ENCODE data around the gene SLC8A1. TPM values are rescaled to one million over a fixed set of nuclear protein-coding genes. Genes with fewer than 3 reads are reported as not detected.

The SLC8A1 gene
- total RNA-seq, 4 donors from 2014 or later, result 8.1 to 22.9 (median 9.3) TPM

DNA sequence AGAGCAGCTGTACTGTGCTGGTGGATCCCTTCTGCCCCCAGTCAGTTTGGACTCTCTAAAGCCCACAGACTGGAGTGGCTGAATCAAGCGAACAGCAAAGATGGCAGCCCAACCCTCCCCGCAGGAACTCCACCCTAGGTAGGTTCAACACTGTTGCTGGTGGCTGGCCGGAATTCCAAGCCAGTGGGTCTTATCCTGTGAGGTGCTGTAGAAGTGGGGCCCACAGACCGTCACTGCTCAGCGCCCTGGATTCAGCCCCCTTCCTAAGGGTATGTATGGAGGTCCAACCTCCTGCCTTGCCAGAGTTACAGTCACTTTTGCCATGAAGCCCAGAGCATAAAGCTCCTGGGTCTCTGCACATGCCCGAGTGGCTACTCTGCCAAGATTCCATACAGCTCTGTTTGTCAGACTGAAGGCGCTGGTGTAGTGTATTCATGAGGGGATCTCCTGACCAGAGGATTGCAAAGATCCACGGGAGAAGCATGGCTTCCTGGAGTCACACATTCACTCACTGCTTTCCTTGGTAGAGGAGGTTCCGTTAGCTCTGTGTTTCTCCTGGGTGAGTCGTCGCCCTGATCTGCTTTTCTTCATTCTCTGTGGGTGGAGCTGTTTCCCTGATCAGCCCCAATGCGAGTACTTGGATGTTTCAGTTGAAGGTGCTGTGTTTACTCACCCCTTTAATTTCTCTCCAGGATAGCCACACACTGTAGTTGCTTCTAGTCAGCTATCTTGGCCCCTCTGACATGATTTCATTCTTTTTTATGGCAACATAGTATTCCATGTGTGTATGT lies 379.3 kb downstream of the SLC8A1 start:
- no peak for DNase-seq (ENCODE audit: low spot score in 2 of 2)
- H3K27ac ChIP-seq, result no peak overlapping the region
- TF ChIP-seq, protein P1, sequence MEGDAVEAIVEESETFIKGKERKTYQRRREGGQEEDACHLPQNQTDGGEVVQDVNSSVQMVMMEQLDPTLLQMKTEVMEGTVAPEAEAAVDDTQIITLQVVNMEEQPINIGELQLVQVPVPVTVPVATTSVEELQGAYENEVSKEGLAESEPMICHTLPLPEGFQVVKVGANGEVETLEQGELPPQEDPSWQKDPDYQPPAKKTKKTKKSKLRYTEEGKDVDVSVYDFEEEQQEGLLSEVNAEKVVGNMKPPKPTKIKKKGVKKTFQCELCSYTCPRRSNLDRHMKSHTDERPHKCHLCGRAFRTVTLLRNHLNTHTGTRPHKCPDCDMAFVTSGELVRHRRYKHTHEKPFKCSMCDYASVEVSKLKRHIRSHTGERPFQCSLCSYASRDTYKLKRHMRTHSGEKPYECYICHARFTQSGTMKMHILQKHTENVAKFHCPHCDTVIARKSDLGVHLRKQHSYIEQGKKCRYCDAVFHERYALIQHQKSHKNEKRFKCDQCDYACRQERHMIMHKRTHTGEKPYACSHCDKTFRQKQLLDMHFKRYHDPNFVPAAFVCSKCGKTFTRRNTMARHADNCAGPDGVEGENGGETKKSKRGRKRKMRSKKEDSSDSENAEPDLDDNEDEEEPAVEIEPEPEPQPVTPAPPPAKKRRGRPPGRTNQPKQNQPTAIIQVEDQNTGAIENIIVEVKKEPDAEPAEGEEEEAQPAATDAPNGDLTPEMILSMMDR (IDR thresholded peaks at IDR 0.05), result no peak
- TF ChIP-seq EP300 (IDR thresholded peaks at IDR 0.05), result no peak
- no peak for TF ChIP-seq POLR2A (IDR thresholded peaks at IDR 0.05)
- H3K9me3 ChIP-seq, result peaks cover 0 to 17% (median 0%) of the 10 kb centered on the region in 4 donors
- 93% methylated on average over 10 to 12 of the region's 12 CpGs for WGBS, 2 donors
- H3K36me3 ChIP-seq, result no peaks in the 10 kb centered on the region
- no peaks in the 10 kb centered on the region for H3K27me3 ChIP-seq
- no peaks in the 10 kb centered on the region for H3K4me1 ChIP-seq
- no peak overlapping the region for H3K4me3 ChIP-seq

DNA sequence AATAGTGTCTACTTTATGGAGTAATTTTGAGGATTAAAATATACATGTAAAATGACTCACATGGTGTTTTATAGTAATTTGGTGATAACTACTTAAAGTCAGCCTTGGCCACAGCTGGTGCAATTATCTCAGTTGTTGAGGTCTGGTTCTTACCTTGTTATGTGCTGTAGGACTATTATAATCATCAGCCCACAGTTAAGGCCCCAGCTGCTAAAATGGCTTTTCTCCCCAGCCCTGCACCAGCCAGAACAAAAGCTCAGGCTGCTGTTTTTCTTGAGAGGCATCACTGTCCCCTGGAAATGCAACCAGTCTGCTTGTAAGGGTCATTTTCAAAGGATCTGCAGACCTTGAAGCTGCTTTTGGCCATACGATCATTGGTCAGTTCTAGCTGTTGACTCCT lies 389.5 kb downstream of the SLC8A1 start:
- H3K4me3 ChIP-seq, result no peak overlapping the region
- no peak for TF ChIP-seq EP300 (IDR thresholded peaks at IDR 0.05)
- TF ChIP-seq POLR2A (IDR thresholded peaks at IDR 0.05), result no peak
- TF ChIP-seq, protein P1 (IDR thresholded peaks at IDR 0.05), result no peak
- 82 to 83% methylated on average over 1 of the region's 1 CpG for WGBS, 2 donors

DNA sequence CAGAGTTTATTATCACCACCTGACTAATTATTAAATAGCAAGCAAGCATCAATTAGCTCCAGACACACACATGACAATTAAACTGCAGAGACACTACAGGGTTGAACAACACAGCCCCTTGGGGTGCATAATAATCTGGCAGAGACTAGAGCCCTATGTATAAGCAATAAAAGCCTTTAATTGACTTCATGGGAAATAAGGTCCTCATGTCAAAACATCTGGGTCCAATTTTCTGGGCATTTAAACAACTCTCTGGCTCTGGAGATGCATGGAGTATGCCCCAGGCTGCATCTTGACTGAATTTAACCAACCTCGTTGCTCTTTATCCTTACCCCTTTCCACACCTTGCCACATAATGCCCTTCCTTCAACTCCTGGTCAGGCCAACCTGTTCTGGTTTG lies 402.1 kb downstream of the SLC8A1 start:
- no peak for TF ChIP-seq EP300 (IDR thresholded peaks at IDR 0.05)
- TF ChIP-seq, protein P1 (IDR thresholded peaks at IDR 0.05), result no peak
- TF ChIP-seq POLR2A (IDR thresholded peaks at IDR 0.05), result no peak
- H3K27ac ChIP-seq, result no peak overlapping the region

More for the DNA sequence above, 389.5 kb downstream of the SLC8A1 start:
- Histone ChIP-seq H3K9me3 (peaks cover 0 to 4% (median 0%) of the 10 kb centered on the region in 4 donors), H3K4me1 (no peaks in the 10 kb centered on the region), H3K27me3 (no peaks in the 10 kb centered on the region), H3K27ac (no peak overlapping the region), H3K36me3 (no peaks in the 10 kb centered on the region)
- no peak for DNase-seq (ENCODE audit: low spot score in 2 of 2)

DNA sequence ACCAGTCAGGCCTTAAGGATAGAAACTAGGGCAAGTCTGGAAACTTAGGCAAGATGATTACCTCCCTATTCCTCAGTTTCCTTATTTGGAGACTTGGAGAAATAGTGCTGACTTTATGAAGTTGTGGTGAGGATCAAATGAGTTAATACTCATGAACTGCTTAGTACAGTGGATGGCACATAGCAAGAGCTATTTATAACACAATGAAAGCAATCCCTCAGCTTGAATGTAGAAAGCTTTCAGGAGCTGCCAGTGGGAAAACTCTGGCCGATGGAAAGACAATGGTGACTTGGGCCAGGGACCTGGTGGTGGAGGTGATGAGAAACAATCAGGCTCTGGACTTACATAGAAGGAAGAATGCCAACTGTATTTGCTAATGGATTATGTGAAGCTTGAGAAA lies 403.4 kb downstream of the SLC8A1 start:
- Histone ChIP-seq H3K36me3 (no peaks in the 10 kb centered on the region), H3K4me1 (no peaks in the 10 kb centered on the region), H3K27ac (no peak overlapping the region), H3K27me3 (no peaks in the 10 kb centered on the region), H3K4me3 (no peak overlapping the region), H3K9me3 (no peaks in the 10 kb centered on the region)
- 43 to 73% methylated on average over 1 of the region's 1 CpG for WGBS, 2 donors
- TF ChIP-seq EP300 (IDR thresholded peaks at IDR 0.05) (no peak), POLR2A (IDR thresholded peaks at IDR 0.05) (no peak)
- TF ChIP-seq, protein P1 (IDR thresholded peaks at IDR 0.05), result no peak
- DNase-seq (ENCODE audit: low spot score in 2 of 2), result no peak

More for the DNA sequence above, 402.1 kb downstream of the SLC8A1 start:
- DNase-seq (ENCODE audit: low spot score in 2 of 2), result no peak
- Histone ChIP-seq H3K4me3 (no peak overlapping the region), H3K4me1 (no peaks in the 10 kb centered on the region), H3K36me3 (no peaks in the 10 kb centered on the region), H3K27me3 (no peaks in the 10 kb centered on the region), H3K9me3 (no peaks in the 10 kb centered on the region)
- WGBS, 2 donors, result 19 to 30% methylated on average over 1 of the region's 1 CpG

DNA sequence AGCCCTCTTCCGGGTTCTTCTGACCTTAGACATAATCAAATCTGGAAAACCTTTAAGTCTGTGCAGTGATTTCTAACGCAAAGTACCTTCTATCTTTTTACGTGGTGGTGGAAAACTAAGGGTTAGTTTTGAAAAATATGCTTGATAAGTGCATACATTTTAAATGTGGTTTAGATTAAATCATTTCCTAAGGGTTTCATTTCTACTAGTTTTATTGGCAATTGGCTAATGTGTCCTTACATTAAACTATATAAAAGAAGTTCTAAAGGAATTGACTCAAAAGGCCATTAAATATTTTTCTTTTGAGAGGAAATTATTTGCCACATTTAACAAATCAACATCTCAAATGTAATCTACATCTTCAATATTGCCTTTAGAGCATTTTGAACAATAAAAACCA lies 404.5 kb downstream of the SLC8A1 start:
- H3K4me3 ChIP-seq, result no peak overlapping the region
- no peaks in the 10 kb centered on the region for H3K27me3 ChIP-seq
- 74 to 77% methylated on average over 3 of the region's 3 CpGs for WGBS, 2 donors
- H3K27ac ChIP-seq, result no peak overlapping the region
- H3K4me1 ChIP-seq, result no peaks in the 10 kb centered on the region
- no peaks in the 10 kb centered on the region for H3K9me3 ChIP-seq
- no peaks in the 10 kb centered on the region for H3K36me3 ChIP-seq
- no peak for DNase-seq (ENCODE audit: low spot score in 2 of 2)
- TF ChIP-seq EP300 (IDR thresholded peaks at IDR 0.05) (no peak), POLR2A (IDR thresholded peaks at IDR 0.05) (no peak)
- TF ChIP-seq, protein P1 (IDR thresholded peaks at IDR 0.05), result no peak

All from tibial nerve (tissue), 4 donors.